ENCODE data around the gene BICC1. TPM values are rescaled to one million over a fixed set of nuclear protein-coding genes. Genes with fewer than 3 reads are reported as not detected.

Gene BICC1
- total and polyA plus RNA-seq, 2 of the 8 experiments (the other 6 are each of a cell fraction or from before 2014, with no cell fraction given): 0.20 to 0.73 TPM

- H2BK120ac ChIP-seq (replicated peaks; ENCODE audit: low read depth, low read length): no peak overlapping the region
- no peak overlapping the region for H2AK5ac ChIP-seq (ENCODE audit: low read depth, low read length)
- H3K27ac ChIP-seq (ENCODE audit: low read depth, low read length): no peak overlapping the region
- no peaks in the 10 kb centered on the region for H3K4me1 ChIP-seq (replicated peaks in 1 of 4; ENCODE audit: control insufficient read depth in 3 of 4, insufficient read depth in 4 of 4, low read length in 3 of 4)
- no peak overlapping the region for H4K8ac ChIP-seq (ENCODE audit: extremely low read depth, insufficient read depth, low read length)
- no peak overlapping the region for H4K91ac ChIP-seq (replicated peaks; ENCODE audit: insufficient read length, low read length)
- H3K4me3 ChIP-seq (ENCODE audit: extremely low read depth in 1 of 4, insufficient read depth in 2 of 4, low read depth in 3 of 4, low read length in 4 of 4): no peak overlapping the region
- H3K14ac ChIP-seq (ENCODE audit: insufficient read length): no peak overlapping the region
- H3K9ac ChIP-seq (replicated peaks in 1 of 4; ENCODE audit: extremely low read depth in 1 of 4, low read depth in 3 of 4, low read length in 3 of 4): no peak overlapping the region
- no peak overlapping the region for H2BK12ac ChIP-seq (ENCODE audit: low read depth, low read length)
- 34% methylated on average over 5 of the region's 5 CpGs; no CpG with 5 or more reads in 1 of the 2 experiments for WGBS, 2 experiments (ENCODE audit: extremely low coverage in 1 of 2, insufficient coverage in 1 of 2, insufficient read length in 1 of 2, insufficient replicate concordance in 2 of 2, low coverage in 1 of 2, low lambda C conversion rate in 2 of 2, missing lambda C conversion rate in 1 of 2)
- H3K23me2 ChIP-seq (ENCODE audit: low read depth, low read length): no peaks in the 10 kb centered on the region
- H3K27me3 ChIP-seq (replicated peaks in 1 of 4; ENCODE audit: control insufficient read depth in 3 of 4, extremely low read depth in 1 of 4, insufficient read depth in 3 of 4, low read length in 3 of 4): no peaks in the 10 kb centered on the region
- POLR2A ChIA-PET (ENCODE audit: partially characterized antibody): interaction anchor here (1.2 kb wide), 1 partner anchor 244 kb away, joined by 3 read pairs; no protein-coding TSS in a partner anchor
- no peak overlapping the region for H3K23ac ChIP-seq (ENCODE audit: insufficient read length)
- no peaks in the 10 kb centered on the region for H3K79me2 ChIP-seq (ENCODE audit: control insufficient read depth in 1 of 2, insufficient read depth in 2 of 2, low read length in 2 of 2)
- no peak overlapping the region for H2AFZ ChIP-seq (ENCODE audit: low read length)
- no peak overlapping the region for H3K4ac ChIP-seq (replicated peaks; ENCODE audit: insufficient read length, low read depth, low read length)
- FAIRE-seq (peak; percentile 98), DNase-seq (ENCODE audit: low read depth in 1 of 2, low spot score in 2 of 2) (peak in 1 of 2 experiments; percentile 81)
- H3K9me3 ChIP-seq (ENCODE audit: insufficient read depth in 2 of 2, low read depth in 1 of 2, low read length in 1 of 2): no peaks in the 10 kb centered on the region
- no peak overlapping the region for H3K18ac ChIP-seq (ENCODE audit: extremely low read depth, low read length)
- no peak overlapping the region for H2BK20ac ChIP-seq (ENCODE audit: low read length)
- no peaks in the 10 kb centered on the region for H3K36me3 ChIP-seq (ENCODE audit: control insufficient read depth in 2 of 4, insufficient read depth in 4 of 4, low read length in 3 of 4)
- no peak overlapping the region for H2BK5ac ChIP-seq (ENCODE audit: low read depth, low read length)
- no peaks in the 10 kb centered on the region for H3K79me1 ChIP-seq (ENCODE audit: low read depth, low read length)
- no peak overlapping the region for H3K56ac ChIP-seq (replicated peaks; ENCODE audit: insufficient read length, low read depth, low read length)
- H4K20me1 ChIP-seq (replicated peaks in 1 of 2; ENCODE audit: control insufficient read depth in 1 of 2, insufficient read depth in 2 of 2, low read length in 2 of 2): no peaks in the 10 kb centered on the region
- no peak overlapping the region for H2BK15ac ChIP-seq (ENCODE audit: low read length)
- H4K5ac ChIP-seq (ENCODE audit: insufficient read length, low read depth, low read length): no peak overlapping the region
- H3K4me2 ChIP-seq (ENCODE audit: insufficient read depth in 1 of 2, low read depth in 2 of 2, low read length in 2 of 2): no peak overlapping the region; a peak in 1 of 4 replicates
- CTCF ChIA-PET (ENCODE audit: partially characterized antibody): interaction anchor here (0.5 to 4.5 kb wide), 48 partner anchors 8 to 1077 kb away, joined by 3 to 38 read pairs (median 3); partner anchors contain the start of gene UBE2D1
- TF ChIP-seq CTCF (IDR thresholded peaks at IDR 0.05; ENCODE audit: control extremely low read depth in 1 of 3, insufficient read depth in 1 of 3, low read depth in 1 of 3, low read length in 3 of 3): peak; percentile 8 to 71 (median 68)
- no peak for TF ChIP-seq MAX (IDR thresholded peaks at IDR 0.05)
- no peak for TF ChIP-seq POU5F1 (IDR thresholded peaks at IDR 0.05; ENCODE audit: low read depth, low read length)
- no peak for TF ChIP-seq ZNF274 (IDR thresholded peaks at IDR 0.05; ENCODE audit: borderline replicate concordance, extremely low read depth, low read length)
- TF ChIP-seq HDAC2 (IDR thresholded peaks at IDR 0.05; ENCODE audit: borderline replicate concordance in 1 of 2, low read depth in 2 of 2, low read length in 2 of 2): no peak
- TF ChIP-seq SIX5 (IDR thresholded peaks at IDR 0.05; ENCODE audit: low read depth, low read length): no peak
- TF ChIP-seq TBP (IDR thresholded peaks at IDR 0.05; ENCODE audit: low read depth, low read length): no peak
- no peak for TF ChIP-seq CREB1 (IDR thresholded peaks at IDR 0.05)
- TF ChIP-seq MAFK (IDR thresholded peaks at IDR 0.05; ENCODE audit: low read depth, low read length): no peak
- TF ChIP-seq RAD21 (IDR thresholded peaks at IDR 0.05 in 1 of 2, conservative IDR thresholded peaks at IDR 0.05 in 1 of 2; ENCODE audit: low read depth in 2 of 2, low read length in 2 of 2): peak; percentile 85 to 86
These were observed 18.5 kb downstream of the BICC1 start for GRCh38 chr10:58531084-58531695.
